COLO668 (cell line): Measurements from ENCODE around the gene IFT27.

Experiments
- DNase-seq: peaks from one replicate; lab custom pipeline; 2025; ENCODE audit not compliant: unreplicated experiment; lab: John Stamatoyannopoulos, UW

IFT27 gene

DNA sequence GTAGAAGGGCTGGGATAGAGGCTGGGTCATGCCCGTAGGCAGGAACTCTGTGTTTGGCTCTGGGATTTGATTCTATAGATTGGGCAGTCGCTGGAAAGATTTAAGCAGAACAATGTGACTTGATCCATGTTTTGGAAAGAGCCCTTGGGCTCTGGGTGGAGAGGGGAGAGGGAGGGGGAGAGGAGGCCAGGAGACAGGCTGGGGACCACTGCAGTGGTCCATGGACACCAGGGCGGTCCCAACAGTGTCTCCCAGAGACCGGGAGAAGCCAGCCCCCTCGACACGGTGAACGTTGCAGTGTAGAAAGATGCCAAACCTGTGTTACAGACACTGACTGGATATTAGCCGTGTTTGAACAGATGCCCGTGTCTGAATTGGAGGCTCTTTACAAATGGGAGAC is 21.5 kb upstream of the IFT27 start:
- DNase-seq: no peak

GRCh38 chr22:36796552-36797175 is 20.7 kb upstream of the IFT27 start:
- DNase-seq: no peak

GRCh38 chr22:36795633-36796032 is 19.7 kb upstream of the IFT27 start:
- DNase-seq: no peak

- DNase-seq: no peak
Measured at GRCh38 chr22:36790648-36791047, 14.7 kb upstream of the IFT27 start.

DNA sequence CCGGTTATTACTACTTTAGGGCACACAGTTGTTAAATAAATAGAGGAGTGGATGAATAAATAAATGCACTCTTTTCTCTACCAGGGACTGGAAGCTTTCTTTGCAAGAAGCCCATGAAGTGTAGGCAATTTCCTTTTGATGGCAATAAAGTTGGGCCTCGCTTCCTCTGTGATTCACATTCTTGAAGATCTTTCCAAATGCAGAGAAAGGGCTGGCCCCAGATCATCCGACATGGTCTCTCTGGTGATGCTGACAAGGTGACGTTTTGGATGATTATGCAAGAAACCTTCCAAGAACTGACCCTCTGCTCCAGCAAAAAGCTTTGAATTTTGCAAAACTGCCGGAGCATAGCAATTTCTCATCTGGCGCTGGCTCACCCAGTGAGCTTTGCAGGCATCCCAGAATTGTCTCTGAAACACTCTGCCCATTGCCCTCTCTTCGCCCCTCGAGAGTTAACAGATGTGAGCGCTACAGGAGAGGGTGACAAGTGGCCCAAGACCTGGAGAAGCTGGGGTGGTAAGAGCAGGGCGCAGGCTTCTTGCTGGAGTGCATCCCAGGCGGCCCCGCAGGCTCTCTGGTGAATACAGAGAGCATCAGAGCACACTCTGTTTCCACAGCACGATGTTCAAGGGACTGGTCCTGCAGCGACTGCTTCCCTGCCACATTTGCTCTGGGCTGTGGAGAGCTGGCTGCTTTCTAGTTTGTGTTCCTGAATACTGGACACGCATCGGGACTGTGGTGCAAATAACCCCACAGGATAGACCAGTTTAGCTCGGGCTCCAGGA is 11.5 kb upstream of the IFT27 start:
- DNase-seq: no peak

GRCh38 chr22:36783743-36784142 is 7.8 kb upstream of the IFT27 start:
- no peak for DNase-seq

- peak; percentile 44 for DNase-seq
Measured at GRCh38 chr22:36781656-36782627, 6.0 kb upstream of the IFT27 start.

DNA sequence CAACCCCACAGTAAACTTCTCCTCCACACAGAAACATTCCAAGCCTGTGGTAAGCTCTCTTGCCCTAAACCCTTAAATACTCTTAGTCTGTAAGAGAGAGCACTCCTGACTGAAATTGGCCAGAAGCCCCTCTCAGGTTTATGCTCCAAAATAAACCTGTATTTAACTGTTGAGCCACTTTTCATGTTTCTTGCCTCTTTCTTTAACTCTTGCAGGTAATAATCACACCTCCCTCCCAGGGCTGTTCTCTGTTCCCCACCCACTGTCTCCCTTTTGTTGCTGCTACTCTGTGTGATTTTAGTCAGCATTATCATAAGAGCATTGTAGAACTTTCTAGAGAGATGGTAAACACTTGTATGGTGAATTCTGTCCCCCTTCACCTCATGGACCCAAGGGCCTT is 2.1 kb upstream of the IFT27 start:
- DNase-seq: no peak

DNA sequence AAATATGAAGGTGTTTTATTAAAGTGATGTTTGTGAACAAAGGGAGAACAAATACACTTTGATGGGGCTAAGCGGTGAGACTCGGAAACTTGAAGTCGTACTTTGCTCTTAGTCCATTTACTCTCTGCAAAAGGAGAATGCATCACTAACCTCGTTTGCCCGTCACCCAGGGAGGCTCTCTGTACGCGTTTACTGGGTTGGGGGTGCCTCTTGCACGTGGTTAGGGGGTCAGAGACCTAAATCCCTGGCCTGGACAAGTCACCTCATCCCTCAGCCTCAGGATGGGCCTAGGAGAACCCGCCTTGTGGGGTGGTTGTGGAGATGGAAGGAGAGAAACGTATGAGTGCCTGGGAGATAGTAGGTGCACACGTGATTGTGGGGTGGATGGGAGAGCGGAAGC is 803 bp upstream of the IFT27 start:
- DNase-seq: no peak

- DNase-seq: no peak
Measured at GRCh38 chr22:36775586-36775963, 344 bp downstream of the IFT27 start.

DNA sequence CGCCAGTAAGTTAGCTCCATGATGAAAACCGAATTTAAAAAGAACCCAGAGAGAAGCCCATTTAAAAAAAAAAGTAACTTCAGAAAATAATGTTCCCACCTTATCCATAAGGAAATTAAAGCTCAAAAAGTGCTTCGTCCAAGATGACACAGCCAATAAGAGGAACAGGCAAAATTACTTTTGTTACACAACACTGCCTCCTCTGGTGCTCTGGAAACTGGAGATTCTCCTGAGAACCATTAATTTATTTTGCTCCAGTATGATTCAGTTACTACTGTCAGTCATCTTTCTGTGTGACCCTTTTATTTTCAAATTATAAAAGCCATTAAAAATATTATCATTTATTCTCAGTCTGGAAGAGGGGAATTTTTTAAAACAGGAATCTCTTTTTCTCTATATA is 2.0 kb downstream of the IFT27 start:
- DNase-seq: no peak

GRCh38 chr22:36772451-36772850 is 3.5 kb downstream of the IFT27 start:
- no peak for DNase-seq

DNA sequence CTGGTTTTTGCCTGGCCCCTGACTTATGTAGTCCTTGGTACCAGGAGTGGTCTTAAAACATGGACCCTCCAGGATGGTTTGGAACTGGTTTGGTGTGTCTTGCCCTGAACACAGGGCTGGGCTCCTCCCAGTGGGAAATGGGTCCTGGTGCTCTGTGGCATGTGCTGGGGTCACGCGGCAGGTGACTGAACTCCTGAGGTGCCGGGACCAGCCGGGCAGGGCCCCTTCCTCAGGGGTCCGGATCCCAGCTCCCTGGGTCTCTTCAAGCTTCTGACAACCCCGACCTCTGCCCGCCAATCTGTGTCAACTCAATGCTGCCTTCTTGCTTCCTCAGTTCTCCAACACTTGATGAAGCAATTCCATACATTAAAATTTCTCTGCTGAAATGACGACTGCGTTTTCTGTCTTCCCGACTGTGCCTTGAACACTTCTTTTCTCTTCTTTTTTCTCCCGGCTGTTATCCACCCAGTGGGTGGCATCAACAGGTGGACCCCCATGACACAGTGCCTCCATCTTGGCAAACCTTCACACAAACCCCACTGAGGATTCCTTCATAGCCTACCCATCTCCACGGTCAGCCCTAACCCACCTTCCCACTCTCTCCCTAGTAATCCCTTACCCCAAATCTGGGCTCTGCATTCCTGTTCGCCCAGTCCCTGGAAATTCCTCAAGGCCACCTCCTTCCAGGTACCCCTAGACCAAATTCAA is 4.4 kb downstream of the IFT27 start:
- DNase-seq: no peak

GRCh38 chr22:36770513-36771231 is 5.2 kb downstream of the IFT27 start:
- DNase-seq: no peak

- DNase-seq: no peak
Measured at GRCh38 chr22:36769541-36770512, 6.1 kb downstream of the IFT27 start.

GRCh38 chr22:36768616-36769015 is 7.3 kb downstream of the IFT27 start:
- DNase-seq: no peak

DNA sequence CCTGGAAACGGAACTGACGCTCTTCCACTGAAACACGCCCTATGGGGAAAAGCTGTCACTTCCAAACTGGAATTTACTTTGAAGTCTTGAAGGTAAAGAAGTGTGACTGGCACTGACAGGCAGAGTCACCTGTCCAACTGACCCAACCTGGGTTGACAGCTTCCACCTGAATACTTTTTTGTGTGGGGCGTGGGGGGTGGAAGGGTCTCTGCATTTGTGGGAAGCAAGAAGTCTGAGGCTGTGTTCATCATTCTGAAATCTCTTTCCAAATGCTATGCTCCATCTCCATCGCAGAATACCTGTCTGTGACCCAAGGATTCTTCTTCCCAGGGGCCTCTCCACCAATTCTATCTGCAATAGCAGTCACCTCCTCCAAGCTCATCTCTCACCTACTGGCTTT is 7.8 kb downstream of the IFT27 start:
- DNase-seq: no peak

GRCh38 chr22:36767035-36767775 is 8.7 kb downstream of the IFT27 start:
- no peak for DNase-seq
